HG02870 (cell line): ENCODE data around the gene KIAA0319L.
"Not testable (repeated sequence)": the region's sequence is repeated elsewhere in the genome, so short reads cannot be mapped to it uniquely, and the experiment has no call there.

Experiments
- ATAC-seq: cut with Tn5 transposase; IDR thresholded peaks from one replicate; pipeline ENCODE4 v1.9.1; 2021; ENCODE audit warnings: mild to moderate bottlenecking, moderate library complexity; ENCODE audit not compliant: unreplicated experiment

The KIAA0319L gene

DNA sequence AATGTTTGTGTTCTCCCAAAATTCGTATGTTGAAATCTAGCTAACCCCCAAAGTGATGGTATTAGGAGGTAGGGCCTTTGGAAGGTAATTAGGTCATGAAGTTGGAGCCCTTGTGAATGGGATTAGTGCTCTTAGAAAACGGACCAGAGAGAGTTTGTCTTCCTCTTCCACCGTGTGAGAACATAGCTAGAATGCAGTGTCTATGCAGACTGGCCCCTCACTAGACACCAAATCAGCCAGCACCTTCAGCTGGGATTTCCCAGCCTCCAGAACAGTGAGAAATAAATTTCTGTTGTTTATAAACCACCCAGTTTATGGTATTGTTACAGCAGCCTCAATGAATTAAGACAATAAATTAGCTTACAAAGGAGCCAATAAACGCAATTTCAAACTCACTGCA is 58.0 kb downstream of the KIAA0319L start:
- ATAC-seq: no peak

- ATAC-seq: no peak
These were observed 59.6 kb downstream of the KIAA0319L start for GRCh38 chr1:35497571-35497970.

DNA sequence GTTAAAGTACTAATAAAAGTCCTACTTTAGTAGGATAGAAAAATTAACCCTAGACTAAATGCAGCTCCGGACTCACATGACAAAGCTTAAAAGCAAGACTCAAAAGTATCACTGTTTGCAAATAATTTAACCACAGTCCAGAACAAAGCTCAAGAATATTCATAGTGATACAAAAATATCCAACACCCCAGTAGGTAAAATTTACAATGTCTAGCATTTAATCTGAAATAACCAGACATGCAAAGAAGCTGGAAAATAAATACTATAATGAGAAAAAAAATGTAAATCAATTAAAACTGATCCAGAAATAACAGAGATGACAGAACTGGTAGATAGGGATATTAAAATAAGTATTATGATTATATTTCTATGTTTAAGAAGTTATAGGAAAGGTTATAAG is 67.0 kb downstream of the KIAA0319L start:
- no peak for ATAC-seq

DNA sequence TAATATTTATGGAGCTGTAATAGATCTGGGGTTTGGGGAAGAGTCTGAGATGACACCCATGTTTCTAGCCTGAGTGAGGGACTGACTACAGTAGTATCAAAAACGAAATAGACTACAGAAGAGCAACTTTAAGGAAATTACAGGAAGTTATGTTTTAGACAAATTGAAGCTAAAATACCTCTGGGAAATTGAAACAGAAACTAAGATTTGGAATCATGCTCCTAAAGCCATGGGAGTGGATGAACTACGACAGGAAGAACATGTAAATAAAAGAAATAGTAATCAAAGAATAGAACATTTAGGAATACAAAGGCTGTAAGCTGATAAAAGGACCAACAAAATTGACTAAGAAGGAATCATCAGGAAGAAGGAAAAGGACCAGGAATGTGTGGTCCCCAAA is 68.9 kb downstream of the KIAA0319L start:
- ATAC-seq: no peak

DNA sequence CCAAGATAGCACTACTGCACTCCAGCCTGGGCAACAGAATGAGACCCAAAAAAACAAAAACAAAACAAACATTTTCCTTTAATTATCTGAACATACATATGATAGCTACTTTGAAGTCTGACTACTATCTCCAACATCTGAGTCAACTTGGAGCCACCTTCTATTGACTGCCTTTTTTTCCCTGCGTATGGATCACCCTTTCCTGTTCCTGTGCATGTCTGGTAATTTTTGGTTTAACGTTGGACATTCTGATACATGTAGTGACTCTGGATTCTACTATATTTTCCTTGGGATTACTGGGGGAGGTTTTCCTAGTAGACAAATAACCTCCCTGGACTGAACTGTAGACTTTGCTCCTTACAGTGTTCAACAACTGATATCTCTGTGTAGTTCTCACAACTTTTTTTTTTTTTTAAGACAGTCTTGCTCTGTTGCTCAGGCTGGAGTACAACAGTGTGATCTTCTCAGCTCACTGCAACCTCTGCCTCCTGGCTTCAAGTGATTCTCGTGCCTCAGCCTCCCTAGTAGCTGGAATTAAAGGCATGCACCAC is 70.3 kb downstream of the KIAA0319L start:
- no peak for ATAC-seq

DNA sequence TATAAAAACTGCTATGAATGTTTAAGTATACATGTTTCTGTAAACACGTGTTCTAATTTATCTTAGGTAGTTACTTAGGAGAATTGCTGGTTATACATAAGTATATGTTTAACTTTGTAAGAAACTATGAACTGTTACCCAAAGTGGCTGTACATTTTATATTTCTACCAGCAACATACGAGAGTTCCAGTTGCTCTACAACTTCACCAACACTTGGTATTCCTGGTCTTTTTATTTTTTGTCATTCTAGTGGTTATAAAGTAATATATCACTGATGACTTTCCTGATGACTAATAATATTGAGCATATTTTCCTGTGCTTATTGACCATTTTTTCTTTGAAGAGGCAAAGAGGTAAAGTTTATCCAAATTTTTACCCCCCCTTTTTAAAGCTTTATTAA is 76.0 kb downstream of the KIAA0319L start:
- ATAC-seq: no peak

GRCh38 chr1:35477870-35478269 is 79.3 kb downstream of the KIAA0319L start:
- no peak for ATAC-seq

- ATAC-seq: no peak
These were observed 81.1 kb downstream of the KIAA0319L start for GRCh38 chr1:35475856-35476674.

- ATAC-seq: no peak
These were observed 81.8 kb downstream of the KIAA0319L start for GRCh38 chr1:35475356-35475755.

GRCh38 chr1:35473216-35473615 is 84.0 kb downstream of the KIAA0319L start:
- not testable (repeated sequence) for ATAC-seq

- no peak for ATAC-seq
These were observed 86.1 kb downstream of the KIAA0319L start for GRCh38 chr1:35470977-35471613.

GRCh38 chr1:35466120-35466519 is 91.1 kb downstream of the KIAA0319L start:
- no peak for ATAC-seq

- ATAC-seq: not testable (repeated sequence)
These were observed 93.5 kb downstream of the KIAA0319L start for GRCh38 chr1:35463749-35464148.

DNA sequence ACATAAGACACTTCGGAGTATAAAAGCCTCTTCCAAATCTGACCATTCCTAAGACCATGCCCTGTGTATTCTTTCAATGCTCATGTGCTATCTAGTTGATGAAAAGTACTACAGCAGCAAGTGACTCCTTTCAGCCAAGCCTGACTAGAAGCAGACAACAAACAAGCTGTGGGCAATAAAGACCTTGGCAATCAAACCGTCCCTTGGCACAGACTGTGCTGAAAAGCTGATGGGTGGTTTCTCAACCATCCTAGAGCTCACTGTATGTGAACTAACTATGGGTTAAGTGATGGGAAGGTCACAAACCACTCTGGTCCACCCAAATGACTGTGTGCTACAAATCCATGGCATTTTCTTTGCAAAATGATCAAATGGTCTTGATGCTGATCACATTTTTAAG is 94.0 kb downstream of the KIAA0319L start:
- ATAC-seq: no peak

DNA sequence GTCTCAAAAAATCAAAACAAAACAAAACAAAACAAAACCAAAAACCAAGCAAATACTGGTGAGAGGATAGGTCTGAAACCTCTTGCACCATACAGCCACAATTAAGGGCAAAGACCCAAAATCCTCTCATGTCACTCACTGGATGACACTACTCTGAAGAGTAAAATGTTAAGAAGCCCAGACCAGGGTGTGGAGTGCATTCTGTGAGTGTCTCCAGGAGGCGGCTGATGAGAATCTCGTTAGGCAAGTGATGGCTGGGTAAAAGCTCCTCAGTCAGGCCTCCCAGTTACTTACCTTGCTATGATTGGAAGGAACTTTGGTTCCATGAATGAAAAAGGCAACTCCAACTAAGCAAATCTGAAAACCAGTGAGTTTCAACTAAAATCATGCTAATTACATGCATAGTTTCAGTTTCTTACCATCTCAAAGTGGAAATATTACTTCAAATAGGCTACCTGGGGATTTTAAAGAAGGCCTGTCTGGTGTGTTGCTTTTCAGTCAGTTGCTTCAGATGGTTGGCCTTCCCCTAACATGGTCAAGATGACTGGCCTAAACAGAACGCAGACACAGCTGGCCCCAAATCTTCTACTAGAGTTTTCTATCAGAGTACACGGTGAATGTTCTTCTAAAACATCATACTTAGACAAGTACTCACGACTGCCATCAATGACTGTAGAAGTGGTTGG is 95.1 kb downstream of the KIAA0319L start:
- ATAC-seq: no peak

DNA sequence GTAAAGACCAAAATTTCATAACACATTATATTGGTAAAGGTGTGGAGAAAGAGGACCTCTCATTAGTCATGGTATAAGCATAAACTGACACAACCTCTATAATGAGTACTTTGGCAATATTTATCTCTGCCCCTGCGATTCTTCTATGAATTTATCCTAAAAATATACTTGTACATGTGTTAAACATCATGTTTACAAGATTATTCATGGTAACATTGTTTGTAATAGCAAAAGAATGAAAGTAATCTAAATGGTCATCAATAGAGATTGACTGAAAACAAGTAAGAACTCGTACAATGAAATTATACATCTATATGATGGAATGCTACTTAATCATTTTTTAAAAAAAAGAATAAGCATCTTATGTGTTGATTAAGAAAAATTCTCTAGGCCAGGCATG is 96.4 kb downstream of the KIAA0319L start:
- ATAC-seq: no peak

GRCh38 chr1:35454616-35455015 is 102.6 kb downstream of the KIAA0319L start:
- no peak for ATAC-seq

- no peak for ATAC-seq
These were observed 103.0 kb downstream of the KIAA0319L start for GRCh38 chr1:35454176-35454575.

DNA sequence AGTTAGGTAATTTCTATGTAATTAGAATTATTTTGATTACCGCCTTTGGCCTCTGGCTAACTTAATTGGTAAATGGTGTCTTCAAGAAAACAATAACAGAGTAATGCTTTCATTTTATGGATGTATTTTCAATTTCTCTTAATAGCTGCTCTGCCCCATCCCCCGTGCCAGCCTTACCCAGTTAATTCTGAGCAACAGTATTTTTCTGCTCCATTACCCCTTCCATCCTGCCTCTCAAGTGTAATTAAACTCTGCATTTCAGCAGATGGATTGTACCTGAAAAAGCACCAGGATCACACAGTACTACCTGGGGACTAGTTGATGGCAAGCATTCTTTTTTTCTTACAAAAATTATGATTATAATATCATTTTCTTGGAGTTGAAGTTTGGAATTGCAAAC is 104.2 kb downstream of the KIAA0319L start:
- ATAC-seq: no peak

GRCh38 chr1:35452106-35452774 is 105.0 kb downstream of the KIAA0319L start:
- ATAC-seq: no peak

DNA sequence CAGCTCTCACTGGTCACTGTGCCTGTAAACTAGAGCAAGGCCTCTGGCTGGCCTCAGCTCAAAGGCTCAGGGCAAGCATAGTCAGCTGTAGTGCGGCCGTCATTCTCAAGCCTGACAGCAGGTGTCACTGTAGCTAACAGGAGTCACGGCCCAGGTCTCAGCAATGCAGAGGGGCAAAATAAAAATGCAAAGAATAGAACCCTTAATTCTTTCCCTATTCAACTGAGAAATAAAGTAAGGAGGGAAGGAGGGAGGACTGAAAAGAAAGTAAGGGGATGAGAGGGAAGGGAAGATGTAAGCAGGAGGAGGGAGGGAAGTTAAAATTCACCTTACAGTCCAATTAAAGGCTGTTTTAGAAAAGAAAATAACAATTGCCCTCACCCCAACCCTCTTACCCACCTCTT is 106.1 kb downstream of the KIAA0319L start:
- ATAC-seq: no peak
